Activated naive CD8-positive, alpha-beta T cell treated with anti-CD3 and anti-CD28 coated beads, Interleukin-2, amount 50 U/mL, for 24 hours (primary cell): ENCODE measurements around the gene PRPH.
"Not testable (repeated sequence)": the region's sequence is repeated elsewhere in the genome, so short reads cannot be mapped to it uniquely, and the experiment has no call there.

Experiments used
- ATAC-seq: fragments of 150-1000 bp; cut with Tn5 transposase; one replicate; pipeline ENCODE4 v1.10.0; 2021
- DNase-seq: peaks from one replicate; pipeline ENCODE4 v3.0.0; 2021
- H3K27ac Mint-ChIP-seq: one replicate; pipeline ENCODE4 v1.8.0; 2021; ENCODE audit warnings: mild to moderate bottlenecking, mixed read lengths
- H3K27me3 Mint-ChIP-seq: one replicate; pipeline ENCODE4 v1.8.0; 2021; ENCODE audit warnings: mixed read lengths
- H3K36me3 Mint-ChIP-seq: one replicate; pipeline ENCODE4 v1.8.0; 2021; ENCODE audit warnings: low read depth, mixed read lengths
- H3K4me1 Mint-ChIP-seq: one replicate; pipeline ENCODE4 v1.8.0; 2021; ENCODE audit warnings: mixed read lengths
- H3K4me3 Mint-ChIP-seq: one replicate; pipeline ENCODE4 v1.8.0; 2021; ENCODE audit warnings: mild to moderate bottlenecking, moderate library complexity, mixed read lengths
- H3K9me3 Mint-ChIP-seq: one replicate; pipeline ENCODE4 v1.8.0; 2021; ENCODE audit warnings: mixed read lengths

Gene PRPH

GRCh38 chr12:49331380-49332222 is 36.7 kb downstream of the PRPH start:
- H3K27me3 Mint-ChIP-seq: peaks cover 39% of the 10 kb centered on the region
- DNase-seq: no peak
- H3K9me3 Mint-ChIP-seq: no peaks in the 10 kb centered on the region
- peaks cover 6% of the 10 kb centered on the region for H3K4me1 Mint-ChIP-seq
- H3K27ac Mint-ChIP-seq: no peak overlapping the region
- no peak for ATAC-seq
- peaks cover 28% of the 10 kb centered on the region for H3K36me3 Mint-ChIP-seq
- no peak overlapping the region for H3K4me3 Mint-ChIP-seq

- Mint-ChIP-seq H3K4me1 (peaks cover 14% of the 10 kb centered on the region), H3K27me3 (peaks cover 47% of the 10 kb centered on the region), H3K27ac (no peak overlapping the region), H3K36me3 (peaks cover 27% of the 10 kb centered on the region), H3K9me3 (no peaks in the 10 kb centered on the region), H3K4me3 (no peak overlapping the region)
- DNase-seq: no peak
- ATAC-seq: no peak
These were observed 37.5 kb downstream of the PRPH start for GRCh38 chr12:49332441-49332861.

GRCh38 chr12:49332891-49333371 is 38.0 kb downstream of the PRPH start:
- peaks cover 18% of the 10 kb centered on the region for H3K4me1 Mint-ChIP-seq
- ATAC-seq (no peak), DNase-seq (no peak)
- no peaks in the 10 kb centered on the region for H3K9me3 Mint-ChIP-seq
- no peak overlapping the region for H3K27ac Mint-ChIP-seq
- H3K4me3 Mint-ChIP-seq: peak overlapping the region; percentile 38
- H3K27me3 Mint-ChIP-seq: peaks cover 52% of the 10 kb centered on the region
- peaks cover 23% of the 10 kb centered on the region for H3K36me3 Mint-ChIP-seq

- Mint-ChIP-seq H3K27me3 (peaks cover 61% of the 10 kb centered on the region), H3K36me3 (peaks cover 21% of the 10 kb centered on the region), H3K4me1 (peaks cover 20% of the 10 kb centered on the region)
- not testable (repeated sequence) for H3K4me3 Mint-ChIP-seq, H3K27ac Mint-ChIP-seq, DNase-seq, ATAC-seq, H3K9me3 Mint-ChIP-seq
These were observed 38.8 kb downstream of the PRPH start for GRCh38 chr12:49333778-49334177.

GRCh38 chr12:49334226-49334625 is 39.3 kb downstream of the PRPH start:
- Mint-ChIP-seq H3K36me3 (peaks cover 18% of the 10 kb centered on the region), H3K4me3 (no peak overlapping the region), H3K27ac (no peak overlapping the region), H3K4me1 (peaks cover 20% of the 10 kb centered on the region), H3K27me3 (peaks cover 64% of the 10 kb centered on the region), H3K9me3 (no peaks in the 10 kb centered on the region)
- ATAC-seq (no peak), DNase-seq (no peak)

GRCh38 chr12:49334681-49335080 is 39.7 kb downstream of the PRPH start:
- DNase-seq (no peak), ATAC-seq (no peak)
- Mint-ChIP-seq H3K36me3 (peaks cover 16% of the 10 kb centered on the region), H3K9me3 (no peaks in the 10 kb centered on the region), H3K4me3 (no peak overlapping the region), H3K27ac (no peak overlapping the region), H3K4me1 (peaks cover 20% of the 10 kb centered on the region), H3K27me3 (peaks cover 67% of the 10 kb centered on the region)

- no peak overlapping the region for H3K27ac Mint-ChIP-seq
- DNase-seq: no peak
- peaks cover 72% of the 10 kb centered on the region for H3K27me3 Mint-ChIP-seq
- no peak overlapping the region for H3K4me3 Mint-ChIP-seq
- peaks cover 20% of the 10 kb centered on the region for H3K4me1 Mint-ChIP-seq
- peaks cover 14% of the 10 kb centered on the region for H3K36me3 Mint-ChIP-seq
- no peaks in the 10 kb centered on the region for H3K9me3 Mint-ChIP-seq
- ATAC-seq: no peak
These were observed 40.4 kb downstream of the PRPH start for GRCh38 chr12:49335118-49335954.

GRCh38 chr12:49335955-49336644 is 41.2 kb downstream of the PRPH start:
- Mint-ChIP-seq H3K4me1 (peaks cover 20% of the 10 kb centered on the region), H3K36me3 (peaks cover 9% of the 10 kb centered on the region), H3K9me3 (no peaks in the 10 kb centered on the region), H3K27ac (no peak overlapping the region), H3K27me3 (peaks cover 76% of the 10 kb centered on the region), H3K4me3 (no peak overlapping the region)
- no peak for ATAC-seq
- DNase-seq: no peak

- peak; percentile 57 for ATAC-seq
- Mint-ChIP-seq H3K36me3 (peaks cover 4% of the 10 kb centered on the region), H3K27ac (no peak within 1 kb of the TSS), H3K9me3 (no peaks in the 10 kb centered on the region), H3K4me3 (peak within 1 kb of the TSS; percentile 61), H3K27me3 (peaks cover 80% of the 10 kb centered on the region), H3K4me1 (peaks cover 20% of the 10 kb centered on the region)
- peak; percentile 94 for DNase-seq
These were observed 42.0 kb downstream of the PRPH start, which contains the start of gene C1QL4 for GRCh38 chr12:49336645-49337584. Gene C1QL4 (minus strand): TSS chr12:49337188. CDS start chr12:49336477, 711 bp downstream.

- Mint-ChIP-seq H3K9me3 (no peaks in the 10 kb centered on the region), H3K4me3 (no peak overlapping the region), H3K36me3 (no peaks in the 10 kb centered on the region), H3K27ac (no peak overlapping the region), H3K27me3 (peaks cover 77% of the 10 kb centered on the region), H3K4me1 (peaks cover 27% of the 10 kb centered on the region)
- ATAC-seq (no peak), DNase-seq (no peak)
These were observed 44.0 kb downstream of the PRPH start for GRCh38 chr12:49338830-49339463.

GRCh38 chr12:49339464-49339861 is 44.5 kb downstream of the PRPH start:
- H3K36me3 Mint-ChIP-seq: no peaks in the 10 kb centered on the region
- DNase-seq (no peak), ATAC-seq (no peak)
- no peak overlapping the region for H3K4me3 Mint-ChIP-seq
- H3K27ac Mint-ChIP-seq: no peak overlapping the region
- peaks cover 31% of the 10 kb centered on the region for H3K4me1 Mint-ChIP-seq
- no peaks in the 10 kb centered on the region for H3K9me3 Mint-ChIP-seq
- H3K27me3 Mint-ChIP-seq: peaks cover 78% of the 10 kb centered on the region

- Mint-ChIP-seq H3K27me3 (peaks cover 73% of the 10 kb centered on the region), H3K27ac (no peak overlapping the region), H3K36me3 (no peaks in the 10 kb centered on the region), H3K9me3 (no peaks in the 10 kb centered on the region), H3K4me1 (peaks cover 32% of the 10 kb centered on the region), H3K4me3 (no peak overlapping the region)
- ATAC-seq (no peak), DNase-seq (no peak)
These were observed 45.3 kb downstream of the PRPH start for GRCh38 chr12:49340095-49340870.
